SK-N-SH (cell line): ENCODE measurements around the gene HSPE1. TPM values are rescaled to one million over a fixed set of nuclear protein-coding genes. Genes with fewer than 3 reads are reported as not detected.

ENCODE experiments used
- CTCF ChIA-PET: fragments of 300-600, 350-600 bp; formaldehyde crosslinking; extraction: SDS; loops from one replicate; lab custom pipeline; 2021; lab: Yijun Ruan, JAX
- POLR2A ChIA-PET: fragments of 350-600 bp; sonication (Branson Sonifier 250); formaldehyde crosslinking; extraction: SDS; loops from one replicate; lab custom pipeline; 2020; ENCODE audit warnings: antibody characterized with exemption, inconsistent platforms; lab: Yijun Ruan, JAX
- DNase-seq: peaks from one replicate; pipeline ENCODE4 v3.0.0; 2012
- H2AFZ ChIP-seq: fragments of 200-600 bp; sonication (generic); 2 replicates; pipeline ENCODE4 v1.8.1; 2016; ENCODE audit warnings: antibody characterized with exemption, mild to moderate bottlenecking, low read depth
- H3F3A ChIP-seq: fragments of 200-600 bp; sonication (generic); replicated peaks from 2 replicates; pipeline ENCODE3; 2016; ENCODE audit warnings: antibody characterized with exemption, mild to moderate bottlenecking; ENCODE audit not compliant: insufficient read depth
- H3K27ac ChIP-seq, 2 experiments: fragments of 200-500 bp in 1 of 2; fragments of 200-600 bp in 1 of 2; sonication (Bioruptor generic) in 1 of 2; sonication (generic), shearing (Covaris generic) in 1 of 2; 2 replicates each; pipeline versions ENCODE4 v1.5.1 to v1.6.1; 2014 to 2016; ENCODE audit warnings: low read depth in 2 of 2, inconsistent platforms in 1 of 2, low read length in 1 of 2, mild to moderate bottlenecking in 1 of 2, mixed read lengths in 1 of 2
- H3K27me3 ChIP-seq: fragments of 200-600 bp; sonication (generic), shearing (Covaris generic); 2 replicates; pipeline ENCODE4 v1.6.1; 2016; ENCODE audit warnings: mixed run types; ENCODE audit not compliant: insufficient read depth
- H3K36me3 ChIP-seq, 2 experiments: fragments of 200-500 bp in 1 of 2; fragments of 200-600 bp in 1 of 2; sonication (Bioruptor generic) in 1 of 2; sonication (generic) in 1 of 2; replicated peaks in 1 of 2; 2 replicates each; pipeline versions ENCODE3 to v1.5.1; 2014 to 2016; ENCODE audit warnings: low read length in 1 of 2, mild to moderate bottlenecking in 1 of 2; ENCODE audit not compliant: insufficient read depth in 2 of 2, control insufficient read depth in 1 of 2
- H3K4me1 ChIP-seq, 2 experiments: fragments of 200-500 bp in 1 of 2; fragments of 200-600 bp in 1 of 2; sonication (Bioruptor generic) in 1 of 2; sonication (generic), shearing (Covaris generic) in 1 of 2; 2 replicates each; pipeline versions ENCODE4 v1.5.1 to v1.6.1; 2014 to 2016; ENCODE audit warnings: low read depth in 1 of 2, low read length in 1 of 2, mixed run types in 1 of 2; ENCODE audit not compliant: insufficient read depth in 2 of 2, control insufficient read depth in 1 of 2
- H3K4me2 ChIP-seq: fragments of 200-600 bp; sonication (generic), shearing (Covaris generic); 2 replicates; pipeline ENCODE4 v1.6.1; 2017; ENCODE audit warnings: mixed run types
- H3K4me3 ChIP-seq, 2 experiments: fragments of 200-500 bp in 1 of 2; fragments of 200-600 bp in 1 of 2; sonication (Bioruptor generic) in 1 of 2; sonication (generic), shearing (Covaris generic) in 1 of 2; 2 replicates each; pipeline versions ENCODE4 v1.5.1 to v1.8.1; 2014 to 2016; ENCODE audit warnings: low read depth in 2 of 2, inconsistent platforms in 1 of 2, low read length in 1 of 2, mild to moderate bottlenecking in 1 of 2, mixed read lengths in 1 of 2, moderate library complexity in 1 of 2
- H3K79me2 ChIP-seq: fragments of 200-600 bp; sonication (generic); 2 replicates; pipeline ENCODE4 v1.8.1; 2017; ENCODE audit warnings: mild to moderate bottlenecking; ENCODE audit not compliant: insufficient read depth
- H3K9ac ChIP-seq: fragments of 200-600 bp; sonication (generic); 2 replicates; pipeline ENCODE4 v1.6.1; 2017; ENCODE audit warnings: mixed run types
- H3K9me2 ChIP-seq: fragments of 200-600 bp; sonication (generic); 2 replicates; pipeline ENCODE4 v1.6.1; 2017; ENCODE audit warnings: mixed run types
- H3K9me3 ChIP-seq: fragments of 200-600 bp; sonication (generic); 2 replicates; pipeline ENCODE4 v1.6.1; 2017; ENCODE audit warnings: mixed run types, mild to moderate bottlenecking, moderate library complexity
- H4K20me1 ChIP-seq: fragments of 200-600 bp; sonication (generic); 2 replicates; pipeline ENCODE4 v1.6.1; 2017; ENCODE audit warnings: mild to moderate bottlenecking, mixed run types; ENCODE audit not compliant: insufficient read depth
- CHD2 ChIP-seq: fragments of 150-350 bp; IDR thresholded peaks from 2 replicates; pipeline ENCODE4 v1.6.1; 2018; ENCODE audit warnings: low read length; ENCODE audit not compliant: partially characterized antibody
- ELF1 ChIP-seq: IDR thresholded peaks from 2 replicates; pipeline ENCODE4 v1.4.0; 2012
- EZH2phosphoT487 ChIP-seq: fragments of 200-600 bp; sonication (generic); IDR thresholded peaks from 2 replicates; pipeline ENCODE4 v1.6.1; 2017; ENCODE audit warnings: low read depth, mixed run types, mild to moderate bottlenecking, antibody characterized with exemption, moderate library complexity, borderline replicate concordance
- FOSL2 ChIP-seq: IDR thresholded peaks from 2 replicates; pipeline ENCODE4 v1.4.0; 2012; ENCODE audit warnings: low read depth, mild to moderate bottlenecking, moderate library complexity, borderline replicate concordance
- FOXM1 ChIP-seq: IDR thresholded peaks from 2 replicates; pipeline ENCODE4 v1.4.0; 2012; ENCODE audit warnings: low read depth, mild to moderate bottlenecking
- GATA2 ChIP-seq: sonication (generic); formaldehyde crosslinking; IDR thresholded peaks from 2 replicates; pipeline ENCODE4 v1.5.0; 2020; ENCODE audit warnings: mild to moderate bottlenecking, missing genetic modification reagents
- JUND ChIP-seq: IDR thresholded peaks from 2 replicates; pipeline ENCODE4 v1.4.0; 2012
- MEF2A ChIP-seq: IDR thresholded peaks from 2 replicates; pipeline ENCODE4 v1.4.0; 2012; ENCODE audit warnings: low read depth, borderline replicate concordance
- MXI1 ChIP-seq: IDR thresholded peaks from 2 replicates; pipeline ENCODE4 v1.6.1; 2012; ENCODE audit warnings: mild to moderate bottlenecking, low read depth, low read length, improper control_type of control experiment
- NFIC ChIP-seq: IDR thresholded peaks from 2 replicates; pipeline ENCODE4 v1.4.0; 2012; ENCODE audit warnings: borderline replicate concordance
- POLR2AphosphoS5 ChIP-seq: IDR thresholded peaks from 2 replicates; pipeline ENCODE4 v1.6.1; 2012; ENCODE audit warnings: low read depth, low read length
- RCOR1 ChIP-seq: fragments of 150-350 bp; IDR thresholded peaks from 2 replicates; pipeline ENCODE4 v1.6.1; 2017; ENCODE audit warnings: antibody characterized with exemption, low read length
- RFX5 ChIP-seq: IDR thresholded peaks from 2 replicates; pipeline ENCODE4 v1.6.1; 2012; ENCODE audit warnings: mild to moderate bottlenecking, improper control_type of control experiment, low read length
- SMC3 ChIP-seq: IDR thresholded peaks from 2 replicates; pipeline ENCODE4 v1.6.1; 2012; ENCODE audit warnings: low read depth, low read length, improper control_type of control experiment
- TCF12 ChIP-seq: IDR thresholded peaks from 2 replicates; pipeline ENCODE4 v1.4.0; 2012
- WGBS: methylation state at CpG from one replicate; pipeline ENCODE4 v1.1.6; 2017; ENCODE audit warnings: low lambda C conversion rate; 5-methylcytosine and 5-hydroxymethylcytosine counted together
- polyA plus RNA-seq, 3 experiments: library from polyadenylated mRNA; depleted of rRNA; stranded (reverse); fragments of >200 nt; gene quantifications; 2 replicates each; pipeline ENCODE4 v1.2.3, GENCODE V29; 2012
- TF ChIP-seq, protein P1 (sequence below): IDR thresholded peaks from 2 replicates; pipeline ENCODE4 v1.4.0; 2012; ENCODE audit warnings: low read depth, borderline replicate concordance
- TF ChIP-seq, protein P2 (sequence below): fragments of 150-350 bp; IDR thresholded peaks from 2 replicates; pipeline ENCODE4 v1.6.1; 2016; ENCODE audit warnings: mild to moderate bottlenecking, low read depth, low read length
- TF ChIP-seq, protein P3 (sequence below): fragments of 200-600 bp; sonication (generic); IDR thresholded peaks from 2 replicates; pipeline ENCODE4 v1.6.1; 2017; ENCODE audit warnings: antibody characterized with exemption, mild to moderate bottlenecking, moderate library complexity
- TF ChIP-seq, protein P4 (sequence below): IDR thresholded peaks from 2 replicates; pipeline ENCODE4 v1.4.0; 2012; ENCODE audit warnings: low read depth, borderline replicate concordance
- TF ChIP-seq, protein P5 (sequence below): fragments of 150-350 bp; IDR thresholded peaks from 2 replicates; pipeline ENCODE4 v1.6.1; 2017; ENCODE audit warnings: antibody characterized with exemption, low read length, low read depth, borderline replicate concordance

Gene HSPE1
- polyA plus RNA-seq, 1 of the 3 experiments (the other 2 are of a cell fraction), result 130 TPM

DNA sequence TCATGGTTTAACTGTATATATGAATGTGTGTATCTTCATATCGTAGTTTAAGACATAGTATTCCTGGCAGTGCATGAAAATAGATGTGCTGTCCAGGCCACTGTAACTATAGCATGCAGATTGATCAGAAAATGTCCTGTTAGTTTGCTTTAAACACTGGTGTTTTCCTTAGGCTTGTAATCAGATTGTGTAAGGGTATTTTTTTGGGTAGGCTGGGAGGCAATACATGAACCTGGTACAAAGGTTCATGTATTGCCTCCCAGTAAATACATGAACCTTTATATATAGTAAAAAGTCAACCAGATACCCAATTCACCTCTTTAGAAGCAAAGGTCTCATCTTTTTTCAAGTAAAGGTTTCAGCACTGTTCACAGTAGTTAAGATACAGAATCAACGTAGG, 45.3 kb upstream of the HSPE1 start:
- no peak for DNase-seq
- peak overlapping the region; percentile 77 to 83; a peak in 3 of 4 replicates for H3K4me3 ChIP-seq
- peaks cover 11% of the 10 kb centered on the region for H3F3A ChIP-seq
- H3K4me1 ChIP-seq, result no peaks in the 10 kb centered on the region; a peak in 2 of 4 replicates
- H3K4me2 ChIP-seq, result peak overlapping the region; percentile 69
- no peaks in the 10 kb centered on the region for H3K9me3 ChIP-seq
- peak overlapping the region; percentile 100 for H3K9ac ChIP-seq
- H2AFZ ChIP-seq, result no peak overlapping the region
- H3K27me3 ChIP-seq, result no peaks in the 10 kb centered on the region
- no peak for TF ChIP-seq EZH2phosphoT487
- TF ChIP-seq MEF2A, result no peak
- no peak for TF ChIP-seq RCOR1
- TF ChIP-seq GATA2 (CRISPR knock-in tag), result no peak
- TF ChIP-seq, protein P1, sequence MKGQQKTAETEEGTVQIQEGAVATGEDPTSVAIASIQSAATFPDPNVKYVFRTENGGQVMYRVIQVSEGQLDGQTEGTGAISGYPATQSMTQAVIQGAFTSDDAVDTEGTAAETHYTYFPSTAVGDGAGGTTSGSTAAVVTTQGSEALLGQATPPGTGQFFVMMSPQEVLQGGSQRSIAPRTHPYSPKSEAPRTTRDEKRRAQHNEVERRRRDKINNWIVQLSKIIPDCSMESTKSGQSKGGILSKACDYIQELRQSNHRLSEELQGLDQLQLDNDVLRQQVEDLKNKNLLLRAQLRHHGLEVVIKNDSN, result no peak
- no peak for TF ChIP-seq SMC3
- TF ChIP-seq, protein P2, sequence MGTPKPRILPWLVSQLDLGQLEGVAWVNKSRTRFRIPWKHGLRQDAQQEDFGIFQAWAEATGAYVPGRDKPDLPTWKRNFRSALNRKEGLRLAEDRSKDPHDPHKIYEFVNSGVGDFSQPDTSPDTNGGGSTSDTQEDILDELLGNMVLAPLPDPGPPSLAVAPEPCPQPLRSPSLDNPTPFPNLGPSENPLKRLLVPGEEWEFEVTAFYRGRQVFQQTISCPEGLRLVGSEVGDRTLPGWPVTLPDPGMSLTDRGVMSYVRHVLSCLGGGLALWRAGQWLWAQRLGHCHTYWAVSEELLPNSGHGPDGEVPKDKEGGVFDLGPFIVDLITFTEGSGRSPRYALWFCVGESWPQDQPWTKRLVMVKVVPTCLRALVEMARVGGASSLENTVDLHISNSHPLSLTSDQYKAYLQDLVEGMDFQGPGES, result no peak
- TF ChIP-seq, protein P3, sequence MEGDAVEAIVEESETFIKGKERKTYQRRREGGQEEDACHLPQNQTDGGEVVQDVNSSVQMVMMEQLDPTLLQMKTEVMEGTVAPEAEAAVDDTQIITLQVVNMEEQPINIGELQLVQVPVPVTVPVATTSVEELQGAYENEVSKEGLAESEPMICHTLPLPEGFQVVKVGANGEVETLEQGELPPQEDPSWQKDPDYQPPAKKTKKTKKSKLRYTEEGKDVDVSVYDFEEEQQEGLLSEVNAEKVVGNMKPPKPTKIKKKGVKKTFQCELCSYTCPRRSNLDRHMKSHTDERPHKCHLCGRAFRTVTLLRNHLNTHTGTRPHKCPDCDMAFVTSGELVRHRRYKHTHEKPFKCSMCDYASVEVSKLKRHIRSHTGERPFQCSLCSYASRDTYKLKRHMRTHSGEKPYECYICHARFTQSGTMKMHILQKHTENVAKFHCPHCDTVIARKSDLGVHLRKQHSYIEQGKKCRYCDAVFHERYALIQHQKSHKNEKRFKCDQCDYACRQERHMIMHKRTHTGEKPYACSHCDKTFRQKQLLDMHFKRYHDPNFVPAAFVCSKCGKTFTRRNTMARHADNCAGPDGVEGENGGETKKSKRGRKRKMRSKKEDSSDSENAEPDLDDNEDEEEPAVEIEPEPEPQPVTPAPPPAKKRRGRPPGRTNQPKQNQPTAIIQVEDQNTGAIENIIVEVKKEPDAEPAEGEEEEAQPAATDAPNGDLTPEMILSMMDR, result no peak
- TF ChIP-seq, all 33 proteins: peak for 0
- WGBS, result 82% methylated on average over 2 of the region's 2 CpGs
- Histone ChIP-seq H3K36me3 (peaks cover 6 to 7% of the 10 kb centered on the region in 2 experiments), H3K9me2 (no peaks in the 10 kb centered on the region), H3K79me2 (peaks cover 64% of the 10 kb centered on the region), H4K20me1 (peaks cover 56% of the 10 kb centered on the region), H3K27ac (no peak overlapping the region)
- ChIA-PET CTCF (no interaction called here), POLR2A (interaction anchor here (1.8 kb wide), 1 partner anchor 45 kb away, joined by 8 read pairs; the partner anchor contains the start of genes HSPD1 and HSPE1)

DNA sequence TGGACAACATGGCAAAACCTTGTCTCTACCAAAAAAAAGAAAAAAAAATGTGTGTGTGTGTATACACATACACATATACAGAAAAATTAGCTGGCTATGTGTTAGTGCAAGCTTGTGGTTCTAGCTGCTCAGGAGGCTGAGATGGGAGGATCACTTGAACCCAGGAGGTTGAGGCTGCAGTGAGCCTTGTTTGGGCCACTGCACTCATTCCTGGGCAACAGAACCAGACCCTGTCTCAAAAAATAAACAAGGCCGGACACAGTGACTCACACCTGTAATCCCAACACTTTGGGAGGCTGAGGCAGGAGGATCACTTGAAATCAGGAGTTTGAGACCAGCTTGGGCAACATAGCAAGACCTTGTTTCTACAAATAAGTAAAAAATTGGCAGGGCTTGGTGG, 44.8 kb upstream of the HSPE1 start:
- peak overlapping the region; percentile 69; the same call in 1 of the 2 replicates for H3K4me2 ChIP-seq
- POLR2A ChIA-PET, result interaction anchor here (0.6 to 1.8 kb wide), 3 partner anchors 14 to 61 kb away, joined by 3 to 8 read pairs (median 5); partner anchors contain the start of genes HSPD1, HSPE1 and MOB4
- TF ChIP-seq JUND (no peak), ELF1 (no peak), TCF12 (no peak), MXI1 (no peak), FOSL2 (no peak), MEF2A (no peak), SMC3 (no peak), POLR2AphosphoS5 (no peak), NFIC (no peak), FOXM1 (no peak), CHD2 (no peak), RFX5 (no peak)
- TF ChIP-seq, protein P4, sequence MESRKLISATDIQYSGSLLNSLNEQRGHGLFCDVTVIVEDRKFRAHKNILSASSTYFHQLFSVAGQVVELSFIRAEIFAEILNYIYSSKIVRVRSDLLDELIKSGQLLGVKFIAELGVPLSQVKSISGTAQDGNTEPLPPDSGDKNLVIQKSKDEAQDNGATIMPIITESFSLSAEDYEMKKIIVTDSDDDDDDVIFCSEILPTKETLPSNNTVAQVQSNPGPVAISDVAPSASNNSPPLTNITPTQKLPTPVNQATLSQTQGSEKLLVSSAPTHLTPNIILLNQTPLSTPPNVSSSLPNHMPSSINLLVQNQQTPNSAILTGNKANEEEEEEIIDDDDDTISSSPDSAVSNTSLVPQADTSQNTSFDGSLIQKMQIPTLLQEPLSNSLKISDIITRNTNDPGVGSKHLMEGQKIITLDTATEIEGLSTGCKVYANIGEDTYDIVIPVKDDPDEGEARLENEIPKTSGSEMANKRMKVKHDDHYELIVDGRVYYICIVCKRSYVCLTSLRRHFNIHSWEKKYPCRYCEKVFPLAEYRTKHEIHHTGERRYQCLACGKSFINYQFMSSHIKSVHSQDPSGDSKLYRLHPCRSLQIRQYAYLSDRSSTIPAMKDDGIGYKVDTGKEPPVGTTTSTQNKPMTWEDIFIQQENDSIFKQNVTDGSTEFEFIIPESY, result no peak
- TF ChIP-seq, protein P5, sequence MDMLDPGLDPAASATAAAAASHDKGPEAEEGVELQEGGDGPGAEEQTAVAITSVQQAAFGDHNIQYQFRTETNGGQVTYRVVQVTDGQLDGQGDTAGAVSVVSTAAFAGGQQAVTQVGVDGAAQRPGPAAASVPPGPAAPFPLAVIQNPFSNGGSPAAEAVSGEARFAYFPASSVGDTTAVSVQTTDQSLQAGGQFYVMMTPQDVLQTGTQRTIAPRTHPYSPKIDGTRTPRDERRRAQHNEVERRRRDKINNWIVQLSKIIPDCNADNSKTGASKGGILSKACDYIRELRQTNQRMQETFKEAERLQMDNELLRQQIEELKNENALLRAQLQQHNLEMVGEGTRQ, result no peak

More for the DNA sequence above, 44.8 kb upstream of the HSPE1 start:
- Histone ChIP-seq H3K4me3 (no peak overlapping the region), H3K4me1 (no peaks in the 10 kb centered on the region; a peak in 2 of 4 replicates), H3K9me3 (no peaks in the 10 kb centered on the region), H4K20me1 (peaks cover 56% of the 10 kb centered on the region), H3K27ac (no peak overlapping the region), H3K27me3 (no peaks in the 10 kb centered on the region), H3F3A (peaks cover 11% of the 10 kb centered on the region), H3K9ac (no peak overlapping the region), H3K9me2 (no peaks in the 10 kb centered on the region), H2AFZ (no peak overlapping the region), H3K79me2 (peaks cover 69% of the 10 kb centered on the region), H3K36me3 (peaks cover 6 to 12% of the 10 kb centered on the region in 2 experiments)
- CTCF ChIA-PET, result interaction anchor here (1.5 kb wide), 1 partner anchor 9 kb away, joined by 5 read pairs; no protein-coding TSS in a partner anchor
- WGBS, result 88% methylated on average over 1 of the region's 1 CpG
- no peak for DNase-seq
